ENCODE results near the gene UBE2D4. TPM values are rescaled to one million over a fixed set of nuclear protein-coding genes. Genes with fewer than 3 reads are reported as not detected.
A peak's percentile ranks its signal among the peaks of the same experiment; 100 is the strongest.

UBE2D4 gene
- total RNA-seq, 1 experiment from 2014 or later: 29.3 TPM

DNA sequence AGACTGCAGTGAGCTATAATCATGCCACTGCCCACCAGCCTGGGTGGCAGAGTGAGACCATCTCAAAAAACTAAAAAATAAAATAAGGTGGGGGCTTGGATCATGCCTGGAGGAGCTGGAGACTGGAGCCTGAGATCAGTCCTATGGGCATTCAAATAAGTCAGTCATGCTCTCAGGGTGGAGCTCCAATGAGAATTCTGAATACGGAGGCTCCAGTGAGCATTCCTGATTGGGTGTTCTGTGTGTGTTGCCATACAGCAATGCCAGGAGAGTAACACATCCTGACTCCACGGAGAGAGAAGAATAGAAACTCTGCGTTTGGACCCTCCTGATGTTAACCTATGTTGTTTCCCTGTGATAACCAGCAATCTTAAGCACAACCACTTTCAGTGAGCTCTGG lies 16.0 kb downstream of the UBE2D4 start:
- H3K4me3 ChIP-seq (ENCODE audit: low read length): no peak overlapping the region
- no peak overlapping the region for H3K9ac ChIP-seq (ENCODE audit: low read length)
- no peaks in the 10 kb centered on the region for H3K9me3 ChIP-seq (ENCODE audit: low read length)
- H3K36me3 ChIP-seq (ENCODE audit: insufficient read depth, low read length): no peaks in the 10 kb centered on the region
- H3K4me1 ChIP-seq (ENCODE audit: low read length): no peaks in the 10 kb centered on the region
- H2AFZ ChIP-seq (ENCODE audit: low read length): no peak overlapping the region
- no peaks in the 10 kb centered on the region for H3K9me2 ChIP-seq (replicated peaks; ENCODE audit: insufficient read depth, low read length)
- no peak overlapping the region for H3K4me2 ChIP-seq (ENCODE audit: low read depth, low read length, poor library complexity, severe bottlenecking)
- no peaks in the 10 kb centered on the region for H3K79me2 ChIP-seq (ENCODE audit: low read length)
- no peak for DNase-seq
- no peaks in the 10 kb centered on the region for H3K27me3 ChIP-seq (ENCODE audit: low read length)
- H3K27ac ChIP-seq (ENCODE audit: low read length): no peak overlapping the region
- H4K20me1 ChIP-seq (ENCODE audit: insufficient read depth, low read depth, low read length): no peaks in the 10 kb centered on the region

DNA sequence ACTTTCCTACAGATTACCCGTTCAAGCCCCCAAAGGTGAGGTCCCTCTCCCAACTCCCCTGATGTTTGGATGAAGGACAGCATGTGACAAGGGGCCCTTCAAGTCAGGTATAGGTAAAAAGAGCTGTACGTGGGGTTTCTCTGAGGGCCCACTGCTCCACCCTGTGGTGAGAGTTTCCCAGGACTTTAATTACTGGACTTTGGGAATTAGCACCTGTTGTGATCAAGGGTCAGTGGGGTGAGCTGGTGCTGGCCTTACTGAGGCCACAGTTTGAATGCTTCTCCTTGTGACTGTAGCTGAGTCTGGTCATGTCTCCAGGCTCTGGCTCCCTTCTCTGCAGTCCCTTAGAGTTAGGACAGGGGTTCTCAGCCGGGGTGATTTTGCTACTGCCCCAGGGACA lies 16.8 kb downstream of the UBE2D4 start:
- Histone ChIP-seq H3K4me3 (ENCODE audit: low read length) (no peak overlapping the region), H3K9ac (ENCODE audit: low read length) (no peak overlapping the region), H3K27ac (ENCODE audit: low read length) (no peak overlapping the region), H3K4me2 (ENCODE audit: low read depth, low read length, poor library complexity, severe bottlenecking) (no peak overlapping the region), H3K27me3 (ENCODE audit: low read length) (no peaks in the 10 kb centered on the region), H4K20me1 (ENCODE audit: insufficient read depth, low read depth, low read length) (no peaks in the 10 kb centered on the region), H3K36me3 (ENCODE audit: insufficient read depth, low read length) (no peaks in the 10 kb centered on the region), H3K9me2 (replicated peaks; ENCODE audit: insufficient read depth, low read length) (no peaks in the 10 kb centered on the region), H3K9me3 (ENCODE audit: low read length) (no peaks in the 10 kb centered on the region), H3K79me2 (ENCODE audit: low read length) (no peaks in the 10 kb centered on the region), H3K4me1 (ENCODE audit: low read length) (no peaks in the 10 kb centered on the region), H2AFZ (ENCODE audit: low read length) (no peak overlapping the region)
- DNase-seq: no peak

- H3K9me3 ChIP-seq (ENCODE audit: low read length): no peaks in the 10 kb centered on the region
- H3K36me3 ChIP-seq (ENCODE audit: insufficient read depth, low read length): no peaks in the 10 kb centered on the region
- no peaks in the 10 kb centered on the region for H4K20me1 ChIP-seq (ENCODE audit: insufficient read depth, low read depth, low read length)
- no peak for DNase-seq
- no peak overlapping the region for H3K27ac ChIP-seq (ENCODE audit: low read length)
- H3K4me3 ChIP-seq (ENCODE audit: low read length): no peak overlapping the region
- H3K27me3 ChIP-seq (ENCODE audit: low read length): no peaks in the 10 kb centered on the region
- H3K9me2 ChIP-seq (replicated peaks; ENCODE audit: insufficient read depth, low read length): no peaks in the 10 kb centered on the region
- H3K79me2 ChIP-seq (ENCODE audit: low read length): no peaks in the 10 kb centered on the region
- no peak overlapping the region for H2AFZ ChIP-seq (ENCODE audit: low read length)
- H3K4me2 ChIP-seq (ENCODE audit: low read depth, low read length, poor library complexity, severe bottlenecking): no peak overlapping the region
- H3K9ac ChIP-seq (ENCODE audit: low read length): no peak overlapping the region
- H3K4me1 ChIP-seq (ENCODE audit: low read length): no peaks in the 10 kb centered on the region
Measured at GRCh38 chr7:43943417-43944187, 17.4 kb downstream of the UBE2D4 start.

DNA sequence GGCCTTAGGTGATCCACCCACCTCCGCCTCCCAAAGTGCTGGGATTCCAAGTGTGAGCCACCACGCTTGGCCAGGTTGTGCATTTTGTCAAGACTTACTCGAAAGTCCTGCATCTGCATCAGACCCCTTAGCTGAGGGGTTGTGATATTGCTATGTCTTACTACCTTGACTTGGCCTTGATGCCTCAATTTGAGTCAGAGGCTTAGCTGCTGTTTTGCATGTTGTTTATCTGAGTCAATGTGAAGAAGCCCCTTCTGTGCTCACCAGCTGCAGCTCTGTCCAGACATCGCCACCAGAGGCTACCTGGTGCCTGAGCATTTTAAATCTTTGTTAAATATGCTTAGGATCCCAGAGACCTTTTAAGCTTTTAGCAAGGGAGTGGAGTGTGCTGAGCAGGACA lies 18.1 kb downstream of the UBE2D4 start:
- Histone ChIP-seq H3K27ac (ENCODE audit: low read length) (no peak overlapping the region), H3K27me3 (ENCODE audit: low read length) (no peaks in the 10 kb centered on the region), H3K4me2 (ENCODE audit: low read depth, low read length, poor library complexity, severe bottlenecking) (no peak overlapping the region), H4K20me1 (ENCODE audit: insufficient read depth, low read depth, low read length) (no peaks in the 10 kb centered on the region), H2AFZ (ENCODE audit: low read length) (no peak overlapping the region), H3K9me2 (replicated peaks; ENCODE audit: insufficient read depth, low read length) (no peaks in the 10 kb centered on the region), H3K36me3 (ENCODE audit: insufficient read depth, low read length) (no peaks in the 10 kb centered on the region), H3K79me2 (ENCODE audit: low read length) (no peaks in the 10 kb centered on the region), H3K9ac (ENCODE audit: low read length) (no peak overlapping the region), H3K4me1 (ENCODE audit: low read length) (no peaks in the 10 kb centered on the region), H3K4me3 (ENCODE audit: low read length) (no peak overlapping the region), H3K9me3 (ENCODE audit: low read length) (no peaks in the 10 kb centered on the region)
- DNase-seq: no peak

DNA sequence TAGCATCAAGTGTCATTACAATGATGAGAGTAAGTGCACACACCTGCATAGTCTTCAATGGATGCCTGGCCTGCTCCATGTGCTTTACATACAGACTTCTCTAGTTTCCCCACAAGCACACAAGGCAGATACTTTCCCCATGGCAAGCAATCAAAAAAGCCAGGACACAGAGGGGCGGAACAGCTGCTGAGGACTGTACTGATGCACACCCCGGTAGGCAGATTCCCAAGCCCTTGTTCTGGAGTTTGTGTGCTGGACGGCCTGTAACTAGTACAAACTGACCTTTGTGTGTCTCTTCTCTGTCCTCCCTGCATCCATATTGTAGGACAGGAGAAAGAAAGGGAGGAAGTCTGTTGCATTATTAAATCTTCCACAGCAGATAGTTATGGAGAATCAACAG lies 25.8 kb downstream of the UBE2D4 start:
- Histone ChIP-seq H4K20me1 (ENCODE audit: insufficient read depth, low read depth, low read length) (no peaks in the 10 kb centered on the region), H3K36me3 (ENCODE audit: insufficient read depth, low read length) (no peaks in the 10 kb centered on the region), H3K27me3 (ENCODE audit: low read length) (no peaks in the 10 kb centered on the region), H3K4me1 (ENCODE audit: low read length) (peaks cover 5% of the 10 kb centered on the region), H3K9me2 (replicated peaks; ENCODE audit: insufficient read depth, low read length) (no peaks in the 10 kb centered on the region), H3K79me2 (ENCODE audit: low read length) (no peaks in the 10 kb centered on the region), H3K27ac (ENCODE audit: low read length) (no peak overlapping the region), H3K4me2 (ENCODE audit: low read depth, low read length, poor library complexity, severe bottlenecking) (no peak overlapping the region), H2AFZ (ENCODE audit: low read length) (no peak overlapping the region), H3K9me3 (ENCODE audit: low read length) (no peaks in the 10 kb centered on the region), H3K4me3 (ENCODE audit: low read length) (no peak overlapping the region), H3K9ac (ENCODE audit: low read length) (no peak overlapping the region)
- no peak for DNase-seq

GRCh38 chr7:43953071-43953470 lies 26.8 kb downstream of the UBE2D4 start:
- Histone ChIP-seq H4K20me1 (ENCODE audit: insufficient read depth, low read depth, low read length) (no peaks in the 10 kb centered on the region), H3K4me1 (ENCODE audit: low read length) (peaks cover 5% of the 10 kb centered on the region), H2AFZ (ENCODE audit: low read length) (no peak overlapping the region), H3K27ac (ENCODE audit: low read length) (no peak overlapping the region), H3K27me3 (ENCODE audit: low read length) (no peaks in the 10 kb centered on the region), H3K4me2 (ENCODE audit: low read depth, low read length, poor library complexity, severe bottlenecking) (no peak overlapping the region), H3K4me3 (ENCODE audit: low read length) (no peak overlapping the region), H3K9me2 (replicated peaks; ENCODE audit: insufficient read depth, low read length) (no peaks in the 10 kb centered on the region), H3K36me3 (ENCODE audit: insufficient read depth, low read length) (no peaks in the 10 kb centered on the region), H3K9me3 (ENCODE audit: low read length) (no peaks in the 10 kb centered on the region), H3K9ac (ENCODE audit: low read length) (no peak overlapping the region), H3K79me2 (ENCODE audit: low read length) (no peaks in the 10 kb centered on the region)
- no peak for DNase-seq

DNA sequence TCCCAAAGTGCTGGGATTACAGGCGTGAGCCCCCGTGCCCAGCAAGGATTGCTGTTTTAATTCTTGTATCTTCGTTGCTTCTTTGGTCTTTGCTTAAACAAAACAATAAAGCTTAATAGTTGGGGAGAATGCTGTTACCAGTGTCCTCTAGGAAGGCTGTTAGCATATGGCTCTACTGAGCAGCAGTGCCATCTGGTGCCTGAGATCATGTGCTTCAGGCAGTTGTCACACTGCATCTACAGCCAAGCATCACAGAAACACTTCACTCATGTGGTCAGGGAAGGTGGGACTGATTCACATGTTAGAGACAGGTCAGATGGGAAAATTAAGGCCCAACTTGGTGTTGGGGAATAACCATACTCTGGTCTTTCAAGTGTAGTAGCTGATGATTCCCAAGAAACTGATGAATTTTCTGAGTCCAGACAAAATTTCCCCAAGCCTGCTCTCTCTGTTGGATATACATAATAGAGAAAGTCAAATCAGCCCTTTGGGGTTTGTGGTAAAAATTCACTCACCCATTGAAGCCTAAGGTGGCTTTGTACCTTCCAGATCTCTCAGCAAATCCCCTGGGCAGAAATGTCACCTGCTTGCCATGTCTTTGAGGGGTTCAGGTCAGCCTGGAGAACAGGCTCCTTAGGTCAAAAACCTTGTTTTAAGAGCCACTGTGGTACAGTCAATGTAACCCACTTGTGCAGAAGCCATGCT lies 28.4 kb downstream of the UBE2D4 start:
- H3K9me2 ChIP-seq (replicated peaks; ENCODE audit: insufficient read depth, low read length): no peaks in the 10 kb centered on the region
- peak; percentile 80 for DNase-seq
- H3K36me3 ChIP-seq (ENCODE audit: insufficient read depth, low read length): no peaks in the 10 kb centered on the region
- H2AFZ ChIP-seq (ENCODE audit: low read length): no peak overlapping the region
- no peak overlapping the region for H3K27ac ChIP-seq (ENCODE audit: low read length)
- H3K4me3 ChIP-seq (ENCODE audit: low read length): no peak overlapping the region
- H3K9ac ChIP-seq (ENCODE audit: low read length): no peak overlapping the region
- no peaks in the 10 kb centered on the region for H3K79me2 ChIP-seq (ENCODE audit: low read length)
- H3K4me1 ChIP-seq (ENCODE audit: low read length): peaks cover 5% of the 10 kb centered on the region
- H3K9me3 ChIP-seq (ENCODE audit: low read length): no peaks in the 10 kb centered on the region
- H4K20me1 ChIP-seq (ENCODE audit: insufficient read depth, low read depth, low read length): no peaks in the 10 kb centered on the region
- H3K27me3 ChIP-seq (ENCODE audit: low read length): no peaks in the 10 kb centered on the region
- H3K4me2 ChIP-seq (ENCODE audit: low read depth, low read length, poor library complexity, severe bottlenecking): no peak overlapping the region

GRCh38 chr7:43956027-43956426 lies 29.8 kb downstream of the UBE2D4 start:
- no peak overlapping the region for H3K27ac ChIP-seq (ENCODE audit: low read length)
- no peaks in the 10 kb centered on the region for H3K9me2 ChIP-seq (replicated peaks; ENCODE audit: insufficient read depth, low read length)
- H3K27me3 ChIP-seq (ENCODE audit: low read length): no peaks in the 10 kb centered on the region
- H4K20me1 ChIP-seq (ENCODE audit: insufficient read depth, low read depth, low read length): no peaks in the 10 kb centered on the region
- H3K4me2 ChIP-seq (ENCODE audit: low read depth, low read length, poor library complexity, severe bottlenecking): no peak overlapping the region
- H3K36me3 ChIP-seq (ENCODE audit: insufficient read depth, low read length): no peaks in the 10 kb centered on the region
- no peak overlapping the region for H3K9ac ChIP-seq (ENCODE audit: low read length)
- DNase-seq: no peak
- peaks cover 5% of the 10 kb centered on the region for H3K4me1 ChIP-seq (ENCODE audit: low read length)
- no peaks in the 10 kb centered on the region for H3K79me2 ChIP-seq (ENCODE audit: low read length)
- H3K4me3 ChIP-seq (ENCODE audit: low read length): no peak overlapping the region
- no peak overlapping the region for H2AFZ ChIP-seq (ENCODE audit: low read length)
- no peaks in the 10 kb centered on the region for H3K9me3 ChIP-seq (ENCODE audit: low read length)

Data from Karpas-422 (cell line).